Small intestine (tissue), 7 donors: Measurements from ENCODE around the gene PARP8. TPM values are rescaled to one million over a fixed set of nuclear protein-coding genes. Genes with fewer than 3 reads are reported as not detected.

ENCODE experiments used
- DNase-seq, 2 donors: peaks; one replicate each; pipeline versions ENCODE4 v3.0.0 to v3.0.0-alpha.2; 2013
- FAIRE-seq: peaks from 2 replicates; lab custom pipeline; 2012; peaks lifted over from hg19 to GRCh38; lab: Jason Lieb, UNC
- H3K27ac ChIP-seq, 3 donors: one replicate each; pipeline ENCODE4 v1.5.1; 2013; ENCODE audit warnings: low read length in 2 of 3, mild to moderate bottlenecking in 2 of 3, control low read depth in 1 of 3, inconsistent platforms in 1 of 3, low read depth in 1 of 3, moderate library complexity in 1 of 3
- H3K27me3 ChIP-seq, 3 donors: one replicate each; pipeline ENCODE4 v1.6.1; 2013; ENCODE audit warnings: low read length in 3 of 3, inconsistent platforms in 1 of 3; ENCODE audit not compliant: control insufficient read depth in 3 of 3, insufficient read depth in 3 of 3
- H3K36me3 ChIP-seq, 3 donors: one replicate each; pipeline ENCODE4 v1.6.1; 2013; ENCODE audit warnings: low read length in 3 of 3, inconsistent platforms in 1 of 3, low read depth in 1 of 3, mild to moderate bottlenecking in 1 of 3, moderate library complexity in 1 of 3; ENCODE audit not compliant: control insufficient read depth in 3 of 3, insufficient read depth in 2 of 3
- H3K4me1 ChIP-seq, 3 donors: one replicate each; pipeline ENCODE4 v1.6.1; 2013; ENCODE audit warnings: low read length in 2 of 3, inconsistent platforms in 1 of 3, low read depth in 1 of 3, mild to moderate bottlenecking in 1 of 3, moderate library complexity in 1 of 3; ENCODE audit not compliant: control insufficient read depth in 3 of 3, insufficient read depth in 2 of 3
- H3K4me3 ChIP-seq, 3 donors: one replicate each; pipeline ENCODE4 v1.5.1; 2013; ENCODE audit warnings: low read length in 3 of 3, control low read depth in 1 of 3, inconsistent platforms in 1 of 3, low read depth in 1 of 3, mild to moderate bottlenecking in 1 of 3, moderate library complexity in 1 of 3
- H3K9me3 ChIP-seq, 2 donors: one replicate each; pipeline ENCODE4 v1.6.1; 2013; ENCODE audit warnings: low read depth in 1 of 2, low read length in 1 of 2; ENCODE audit not compliant: control insufficient read depth in 2 of 2, insufficient read depth in 1 of 2
- WGBS, 3 donors: extraction: QIAGEN DNeasy Blood & Tissue Kit; methylation state at CpG; one replicate each; pipeline ENCODE4 v1.1.7; 2013; 5-methylcytosine and 5-hydroxymethylcytosine counted together
- polyA plus RNA-seq, 4 donors: library from polyadenylated mRNA; stranded (reverse) in 3 of 4; unstranded in 1 of 4; fragments of 200-250 nt in 3 of 4; fragments of 120-200 nt in 1 of 4; gene quantifications; one replicate each; pipeline versions ENCODE4 v1.2.1 to v1.2.3, GENCODE V29; 2013
- donor health status: healthy with polysubstance abuse.
- donor health status: control.
- donor health status: control.
- donor health status: Bipolar disorder and iron deficiency.
- donor health status: healthy.

The PARP8 gene
- polyA plus RNA-seq, 4 donors = 6.5 to 11.9 (median 9.8) TPM

DNA sequence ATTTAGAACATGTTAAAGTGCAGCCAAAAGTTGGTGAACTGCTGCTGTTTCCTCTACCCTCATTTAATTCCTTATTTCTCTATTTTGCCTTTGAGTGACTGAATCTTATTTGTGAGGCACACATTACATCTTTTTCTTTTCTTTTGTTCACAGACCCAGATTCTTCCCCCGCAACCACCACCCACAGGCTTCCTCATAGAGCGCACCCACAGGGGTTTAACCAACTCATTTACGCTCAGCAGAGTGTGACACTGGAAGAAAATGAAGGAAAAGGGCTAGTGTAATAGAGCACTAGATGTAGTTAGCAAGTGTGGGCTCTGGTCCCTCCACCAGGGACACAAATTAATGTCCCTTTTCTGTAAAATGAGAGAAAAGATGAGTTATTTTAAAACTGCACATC lies 200.7 kb downstream of the PARP8 start:
- H3K4me3 ChIP-seq = no peak overlapping the region
- no peaks in the 10 kb centered on the region for H3K36me3 ChIP-seq
- FAIRE-seq = no peak
- no peaks in the 10 kb centered on the region for H3K9me3 ChIP-seq
- no peak for DNase-seq
- no peaks in the 10 kb centered on the region for H3K4me1 ChIP-seq
- no peak overlapping the region for H3K27ac ChIP-seq
- H3K27me3 ChIP-seq = peaks cover 0 to 2% (median 0%) of the 10 kb centered on the region in 3 donors
- whole genome bisulfite sequencing, 3 donors = 74 to 87% (median 78%) methylated on average over 3 of the region's 3 CpGs

GRCh38 chr5:50873595-50874277 lies 207.3 kb downstream of the PARP8 start:
- H3K4me1 ChIP-seq = no peaks in the 10 kb centered on the region
- WGBS, 3 donors = 41 to 68% (median 47%) methylated on average over 2 of the region's 2 CpGs
- no peaks in the 10 kb centered on the region for H3K27me3 ChIP-seq
- H3K4me3 ChIP-seq = no peak overlapping the region
- no peak for FAIRE-seq
- DNase-seq = no peak
- no peak overlapping the region for H3K27ac ChIP-seq
- no peaks in the 10 kb centered on the region for H3K36me3 ChIP-seq
- H3K9me3 ChIP-seq = no peaks in the 10 kb centered on the region

DNA sequence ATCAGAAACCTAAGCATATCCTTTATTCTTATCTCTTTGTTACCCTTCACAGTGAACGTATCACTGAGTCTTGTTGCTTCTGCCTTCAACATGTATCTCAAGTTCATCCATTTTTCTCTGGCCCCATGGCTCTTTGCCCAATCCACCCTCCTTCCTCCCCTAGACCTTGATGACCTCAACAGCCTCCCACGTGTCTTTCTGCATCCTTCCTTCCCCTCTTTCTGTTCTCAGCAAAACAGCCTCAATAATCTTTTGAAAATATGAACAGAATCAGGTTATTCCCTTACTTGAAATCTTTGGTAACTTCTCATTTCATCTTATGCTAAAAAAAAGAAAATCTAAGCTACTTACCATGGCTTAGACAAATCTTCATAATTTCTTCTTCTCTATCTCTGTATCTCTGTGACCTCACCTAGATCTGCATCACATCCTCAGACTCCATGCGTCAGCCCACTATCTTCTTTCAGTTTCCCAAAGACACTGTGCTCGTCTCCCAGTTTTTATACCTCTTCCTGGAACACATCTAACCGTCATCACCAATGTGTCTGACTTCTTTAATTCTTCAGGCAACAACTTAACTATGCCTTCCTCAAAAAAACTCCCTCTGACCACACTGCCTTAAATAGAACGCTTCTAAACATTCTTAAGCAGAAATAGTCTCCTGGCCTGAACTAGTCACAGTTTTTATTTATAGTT lies 208.0 kb downstream of the PARP8 start:
- 52 to 60% (median 57%) methylated on average over 6 of the region's 6 CpGs for WGBS, 3 donors
- no peaks in the 10 kb centered on the region for H3K9me3 ChIP-seq
- FAIRE-seq (no peak), DNase-seq (no peak)
- H3K27ac ChIP-seq = no peak overlapping the region
- H3K4me3 ChIP-seq = no peak overlapping the region
- H3K27me3 ChIP-seq = no peaks in the 10 kb centered on the region
- H3K36me3 ChIP-seq = no peaks in the 10 kb centered on the region
- H3K4me1 ChIP-seq = no peaks in the 10 kb centered on the region

- Histone ChIP-seq H3K4me3 (no peak overlapping the region), H3K9me3 (no peaks in the 10 kb centered on the region), H3K36me3 (no peaks in the 10 kb centered on the region), H3K27me3 (no peaks in the 10 kb centered on the region), H3K27ac (no peak overlapping the region), H3K4me1 (no peaks in the 10 kb centered on the region)
- DNase-seq (no peak), FAIRE-seq (no peak)
- 78 to 90% (median 85%) methylated on average over 1 of the region's 1 CpG for WGBS, 3 donors
These were observed 208.5 kb downstream of the PARP8 start for GRCh38 chr5:50875002-50875344.

DNA sequence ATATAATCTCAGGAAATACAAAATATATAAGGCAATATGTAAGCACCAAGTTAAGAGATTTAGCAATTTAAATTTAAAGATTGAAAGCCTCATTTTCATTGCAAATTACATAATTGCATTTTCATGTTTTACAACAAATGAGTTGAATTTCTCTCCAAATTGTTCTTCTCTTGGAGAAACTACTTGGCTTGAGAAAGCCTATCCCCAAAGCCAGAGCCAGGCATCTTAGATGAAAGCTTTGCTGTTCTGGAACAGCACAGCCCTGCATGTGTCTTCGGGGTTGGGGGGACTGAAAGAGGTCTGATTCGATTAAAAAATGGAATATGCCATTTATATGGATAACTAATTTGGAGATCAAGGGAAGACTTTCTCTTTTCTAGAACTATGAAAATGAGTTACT lies 212.0 kb downstream of the PARP8 start:
- Histone ChIP-seq H3K4me1 (no peaks in the 10 kb centered on the region), H3K27me3 (no peaks in the 10 kb centered on the region), H3K36me3 (no peaks in the 10 kb centered on the region), H3K27ac (no peak overlapping the region), H3K4me3 (no peak overlapping the region), H3K9me3 (no peaks in the 10 kb centered on the region)
- WGBS, 3 donors = 83 to 90% (median 85%) methylated on average over 2 of the region's 2 CpGs
- FAIRE-seq (no peak), DNase-seq (no peak)

GRCh38 chr5:50881407-50881806 lies 215.0 kb downstream of the PARP8 start:
- Histone ChIP-seq H3K27ac (no peak overlapping the region), H3K36me3 (no peaks in the 10 kb centered on the region), H3K9me3 (no peaks in the 10 kb centered on the region), H3K27me3 (no peaks in the 10 kb centered on the region), H3K4me1 (no peaks in the 10 kb centered on the region), H3K4me3 (no peak overlapping the region)
- DNase-seq = no peak
- 45 to 55% (median 49%) methylated on average over 3 of the region's 3 CpGs for WGBS, 3 donors
- no peak for FAIRE-seq

- no peak overlapping the region for H3K27ac ChIP-seq
- DNase-seq = no peak
- no peaks in the 10 kb centered on the region for H3K9me3 ChIP-seq
- no peaks in the 10 kb centered on the region for H3K4me1 ChIP-seq
- H3K36me3 ChIP-seq = no peaks in the 10 kb centered on the region
- FAIRE-seq = no peak
- 14 to 30% (median 16%) methylated on average over 2 of the region's 2 CpGs for WGBS, 3 donors
- H3K27me3 ChIP-seq = no peaks in the 10 kb centered on the region
- H3K4me3 ChIP-seq = no peak overlapping the region
These were observed 220.4 kb downstream of the PARP8 start for GRCh38 chr5:50886657-50887345.

DNA sequence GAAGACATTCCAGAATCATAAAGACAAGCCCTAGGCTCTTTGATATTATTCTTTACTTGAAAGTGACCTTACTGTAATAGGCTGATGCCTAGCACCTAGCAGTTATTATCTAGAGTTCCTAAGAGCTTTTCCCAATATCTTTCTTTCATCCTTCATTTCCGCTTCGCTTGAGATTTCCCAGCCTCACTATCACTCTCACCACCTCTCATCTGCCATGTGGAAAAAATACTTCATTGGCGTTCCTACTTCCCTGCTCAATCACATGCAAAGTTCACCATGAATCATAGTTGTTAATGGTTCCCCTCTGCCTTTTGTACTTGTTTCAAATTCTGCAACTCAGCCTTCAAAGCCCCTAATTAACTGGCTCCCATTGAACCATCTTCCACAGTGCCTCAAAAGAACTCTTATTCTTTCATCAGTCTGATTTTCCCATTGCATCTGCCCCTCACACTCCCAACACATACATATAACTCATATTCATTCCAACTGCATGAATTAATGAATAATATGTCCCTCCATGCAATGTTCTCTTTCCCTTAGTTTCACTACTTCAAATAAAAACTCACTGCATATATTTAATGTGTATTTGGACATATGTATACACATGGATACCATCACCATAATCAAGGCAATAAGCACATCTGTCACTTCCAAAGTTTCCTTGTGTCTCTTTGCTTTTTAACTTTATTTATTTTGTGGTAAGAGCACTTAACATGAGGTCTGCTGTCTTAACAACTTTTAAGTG lies 221.6 kb downstream of the PARP8 start:
- no peaks in the 10 kb centered on the region for H3K27me3 ChIP-seq
- no peaks in the 10 kb centered on the region for H3K4me1 ChIP-seq
- no peak overlapping the region for H3K27ac ChIP-seq
- FAIRE-seq (no peak), DNase-seq (no peak)
- no peaks in the 10 kb centered on the region for H3K36me3 ChIP-seq
- no peaks in the 10 kb centered on the region for H3K9me3 ChIP-seq
- 87 to 90% (median 87%) methylated on average over 3 of the region's 3 CpGs for WGBS, 3 donors
- H3K4me3 ChIP-seq = no peak overlapping the region
